Neural crest cell (in vitro differentiated cells): ENCODE measurements around the gene KDM5B. TPM values are rescaled to one million over a fixed set of nuclear protein-coding genes. Genes with fewer than 3 reads are reported as not detected.

Source experiments
- DNase-seq: peaks from one replicate; pipeline ENCODE4 v3.0.0; 2021; ENCODE audit warnings: low read depth, mixed read lengths, low spot score
- H3K27ac Mint-ChIP-seq: one replicate; pipeline ENCODE4 v1.8.0; 2021; ENCODE audit warnings: mild to moderate bottlenecking, mixed read lengths; ENCODE audit not compliant: unreplicated experiment
- H3K27me3 Mint-ChIP-seq: 2 replicates; pipeline ENCODE4 v1.8.0; 2021; ENCODE audit warnings: low read depth, mild to moderate bottlenecking, mixed read lengths
- H3K36me3 Mint-ChIP-seq: 2 replicates; pipeline ENCODE4 v1.8.0; 2021; ENCODE audit warnings: low read depth, mild to moderate bottlenecking, mixed read lengths
- H3K4me1 Mint-ChIP-seq: 2 replicates; pipeline ENCODE4 v1.8.0; 2021; ENCODE audit warnings: mixed read lengths
- H3K4me3 Mint-ChIP-seq: one replicate; pipeline ENCODE4 v1.8.0; 2021; ENCODE audit warnings: mild to moderate bottlenecking, mixed read lengths
- H3K9me3 Mint-ChIP-seq: 2 replicates; pipeline ENCODE4 v1.8.0; 2021; ENCODE audit warnings: mixed read lengths
- total RNA-seq: library from RNA; stranded (reverse); gene quantifications from 2 replicates; pipeline ENCODE4 v1.2.1, GENCODE V29; 2021
- TF ChIP-seq, protein P1 (sequence below): fragments of 200-600 bp; sonication (generic); conservative IDR thresholded peaks from 2 replicates; pipeline ENCODE4 v1.5.0; 2021; ENCODE audit warnings: antibody characterized with exemption, mild to moderate bottlenecking

Gene KDM5B
- total RNA-seq, 1 donor from 2014 or later: 158 TPM

DNA sequence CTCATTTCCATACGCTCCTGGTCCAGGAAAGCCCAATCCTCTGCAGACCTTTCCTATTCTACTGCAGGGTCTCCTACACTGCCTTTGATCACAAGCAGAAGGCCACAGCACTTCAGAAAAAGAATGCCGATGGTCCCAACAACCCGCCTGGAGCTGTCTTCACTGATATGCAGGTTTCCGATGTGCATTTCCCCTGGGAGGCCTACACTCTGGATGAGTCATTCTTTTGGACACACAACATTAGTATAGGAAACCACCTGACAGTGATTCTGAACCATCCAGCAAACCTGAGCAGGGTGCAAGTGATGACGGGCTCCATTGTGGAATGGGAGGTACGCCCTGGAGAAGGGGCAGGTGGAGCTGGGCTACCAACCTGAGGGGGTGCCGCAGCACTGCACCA is 17.5 kb upstream of the KDM5B start:
- no peaks in the 10 kb centered on the region for H3K9me3 Mint-ChIP-seq
- no peaks in the 10 kb centered on the region for H3K27me3 Mint-ChIP-seq
- H3K36me3 Mint-ChIP-seq: no peaks in the 10 kb centered on the region
- DNase-seq: no peak
- no peak overlapping the region for H3K27ac Mint-ChIP-seq
- no peak overlapping the region for H3K4me3 Mint-ChIP-seq
- peaks cover 11% of the 10 kb centered on the region for H3K4me1 Mint-ChIP-seq
- TF ChIP-seq, protein P1, sequence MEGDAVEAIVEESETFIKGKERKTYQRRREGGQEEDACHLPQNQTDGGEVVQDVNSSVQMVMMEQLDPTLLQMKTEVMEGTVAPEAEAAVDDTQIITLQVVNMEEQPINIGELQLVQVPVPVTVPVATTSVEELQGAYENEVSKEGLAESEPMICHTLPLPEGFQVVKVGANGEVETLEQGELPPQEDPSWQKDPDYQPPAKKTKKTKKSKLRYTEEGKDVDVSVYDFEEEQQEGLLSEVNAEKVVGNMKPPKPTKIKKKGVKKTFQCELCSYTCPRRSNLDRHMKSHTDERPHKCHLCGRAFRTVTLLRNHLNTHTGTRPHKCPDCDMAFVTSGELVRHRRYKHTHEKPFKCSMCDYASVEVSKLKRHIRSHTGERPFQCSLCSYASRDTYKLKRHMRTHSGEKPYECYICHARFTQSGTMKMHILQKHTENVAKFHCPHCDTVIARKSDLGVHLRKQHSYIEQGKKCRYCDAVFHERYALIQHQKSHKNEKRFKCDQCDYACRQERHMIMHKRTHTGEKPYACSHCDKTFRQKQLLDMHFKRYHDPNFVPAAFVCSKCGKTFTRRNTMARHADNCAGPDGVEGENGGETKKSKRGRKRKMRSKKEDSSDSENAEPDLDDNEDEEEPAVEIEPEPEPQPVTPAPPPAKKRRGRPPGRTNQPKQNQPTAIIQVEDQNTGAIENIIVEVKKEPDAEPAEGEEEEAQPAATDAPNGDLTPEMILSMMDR: no peak

DNA sequence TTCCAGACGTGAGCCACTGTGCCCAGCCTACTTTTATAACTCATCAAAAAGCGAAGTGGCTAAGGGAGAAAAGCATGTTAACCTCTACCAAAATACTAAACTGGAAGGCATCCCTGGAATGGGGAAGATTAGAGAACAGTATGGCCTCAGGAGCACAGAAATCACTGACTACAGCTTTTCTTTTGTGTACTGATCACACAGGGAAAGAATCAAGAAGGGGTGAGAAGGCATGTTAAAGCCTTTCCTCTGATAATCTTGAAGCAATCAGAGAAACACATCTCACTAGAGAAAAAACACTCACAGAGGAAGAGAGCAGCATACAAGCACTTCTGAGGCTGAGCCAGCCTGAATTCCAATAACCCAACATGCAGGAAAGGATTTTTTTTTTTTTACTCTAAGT is 13.2 kb upstream of the KDM5B start:
- TF ChIP-seq, protein P1: no peak
- peaks cover 2% of the 10 kb centered on the region for H3K27me3 Mint-ChIP-seq
- peak overlapping the region; percentile 28 for H3K27ac Mint-ChIP-seq
- peaks cover 17% of the 10 kb centered on the region for H3K4me1 Mint-ChIP-seq
- no peaks in the 10 kb centered on the region for H3K9me3 Mint-ChIP-seq
- H3K4me3 Mint-ChIP-seq: no peak overlapping the region
- no peak for DNase-seq
- no peaks in the 10 kb centered on the region for H3K36me3 Mint-ChIP-seq

DNA sequence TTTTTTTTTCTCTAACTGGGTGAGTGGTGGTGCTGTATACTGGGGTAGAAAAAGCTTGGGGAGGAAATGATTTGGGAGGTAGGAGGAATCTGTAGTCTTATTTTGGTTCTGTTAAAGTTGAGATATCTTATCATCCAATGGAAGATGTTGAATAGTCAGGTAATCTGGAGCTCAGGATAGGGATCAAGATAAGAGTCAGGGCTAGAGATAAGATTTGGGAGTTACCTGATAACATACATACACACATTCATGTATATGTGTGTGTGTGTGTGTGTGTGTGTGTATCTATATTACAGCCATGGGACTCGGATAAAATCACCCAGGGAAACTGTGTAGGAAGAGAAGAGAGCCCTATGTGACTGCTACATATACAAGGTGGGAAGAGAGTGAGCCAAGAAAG is 10.6 kb upstream of the KDM5B start:
- no peaks in the 10 kb centered on the region for H3K36me3 Mint-ChIP-seq
- peaks cover 2% of the 10 kb centered on the region for H3K27me3 Mint-ChIP-seq
- peak overlapping the region; percentile 72 for H3K27ac Mint-ChIP-seq
- no peak overlapping the region for H3K4me3 Mint-ChIP-seq
- no peak for DNase-seq
- H3K4me1 Mint-ChIP-seq: peaks cover 17% of the 10 kb centered on the region
- no peaks in the 10 kb centered on the region for H3K9me3 Mint-ChIP-seq
- TF ChIP-seq, protein P1: no peak

DNA sequence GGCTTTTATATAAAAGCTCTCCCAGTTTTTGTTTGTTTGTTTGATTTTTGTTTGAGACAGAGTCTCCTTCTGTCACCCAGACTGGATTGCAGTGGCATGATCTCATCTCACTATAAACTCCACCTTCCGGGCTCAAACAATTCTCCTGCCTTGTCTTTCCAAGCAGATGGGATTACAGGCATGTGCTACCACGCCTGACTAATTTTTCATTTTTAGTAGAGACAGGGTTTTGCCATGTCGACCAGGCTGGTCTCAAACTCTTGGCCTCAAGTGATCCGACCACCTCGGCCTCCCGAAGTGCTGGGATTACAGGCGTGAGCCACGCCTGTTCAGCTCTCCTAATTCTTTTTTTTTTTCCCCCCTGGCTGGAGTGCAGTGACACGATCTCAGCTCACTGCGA is 6.9 kb upstream of the KDM5B start:
- no peak for DNase-seq
- no peaks in the 10 kb centered on the region for H3K9me3 Mint-ChIP-seq
- peaks cover 16% of the 10 kb centered on the region for H3K27me3 Mint-ChIP-seq
- H3K4me1 Mint-ChIP-seq: peaks cover 21% of the 10 kb centered on the region
- no peaks in the 10 kb centered on the region for H3K36me3 Mint-ChIP-seq
- TF ChIP-seq, protein P1: no peak
- peak overlapping the region; percentile 64 for H3K4me3 Mint-ChIP-seq
- H3K27ac Mint-ChIP-seq: no peak overlapping the region

DNA sequence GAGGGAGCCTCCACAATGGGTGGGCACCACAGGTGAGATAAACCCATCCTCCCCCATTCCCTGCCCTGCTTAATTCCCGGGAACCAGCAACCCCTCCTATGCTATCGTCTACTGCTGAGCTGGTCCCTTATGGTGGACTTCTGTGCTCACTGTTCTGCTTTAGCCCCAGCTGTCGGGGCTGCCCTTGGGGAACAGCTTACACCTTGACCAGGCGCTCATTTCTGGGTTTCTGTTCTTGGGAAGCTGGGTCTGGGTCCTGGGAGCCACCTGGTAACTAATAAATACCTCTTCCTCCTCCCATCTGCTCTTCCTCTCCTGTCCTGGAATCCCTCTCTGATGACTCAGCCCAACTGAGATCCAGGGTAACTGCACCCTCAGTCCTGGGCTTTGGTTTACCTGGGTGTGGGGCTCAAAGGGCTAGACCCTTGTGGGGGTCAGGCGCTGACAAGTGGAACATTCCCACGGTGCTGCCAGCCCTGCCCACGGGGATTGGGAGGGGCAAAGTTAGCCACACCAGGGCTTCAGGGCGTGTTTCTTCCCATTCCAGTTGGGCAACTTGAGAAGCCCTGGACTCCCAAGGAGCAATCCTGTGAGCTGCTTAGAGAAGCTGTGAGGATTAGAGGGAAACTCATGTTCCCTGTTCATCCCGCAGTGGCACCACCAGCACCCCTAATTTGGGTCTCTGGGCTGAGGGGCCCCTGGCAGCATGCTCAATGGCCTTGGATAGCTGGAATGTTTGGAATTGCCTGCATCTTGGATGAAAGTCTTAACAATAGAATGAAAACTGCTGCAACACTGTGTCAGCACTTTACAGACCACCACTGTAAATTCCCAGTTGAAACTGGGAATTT is 4.2 kb upstream of the KDM5B start:
- H3K27me3 Mint-ChIP-seq: peaks cover 20% of the 10 kb centered on the region
- no peak for DNase-seq
- H3K4me3 Mint-ChIP-seq: peak overlapping the region; percentile 87
- H3K36me3 Mint-ChIP-seq: no peaks in the 10 kb centered on the region
- H3K4me1 Mint-ChIP-seq: peaks cover 32% of the 10 kb centered on the region
- no peaks in the 10 kb centered on the region for H3K9me3 Mint-ChIP-seq
- TF ChIP-seq, protein P1: no peak
- H3K27ac Mint-ChIP-seq: no peak overlapping the region
